Fibroblast of mammary gland (primary cell): ENCODE results near the gene ATPAF1.

Source experiments
- DNase-seq: peaks from one replicate; pipeline ENCODE4 v3.0.0-alpha.2; 2010; ENCODE audit warnings: low read depth
- H3K4me3 ChIP-seq: 2 replicates; pipeline ENCODE4 v1.5.1; 2011; ENCODE audit warnings: low read depth, mild to moderate bottlenecking, low read length, moderate library complexity; ENCODE audit not compliant: control insufficient read depth
- TF ChIP-seq, protein P1 (sequence below): conservative IDR thresholded peaks from 2 replicates; pipeline ENCODE4 v1.5.1; 2011; ENCODE audit warnings: low read depth, low read length, inconsistent platforms; ENCODE audit not compliant: control insufficient read depth, insufficient read depth

Gene ATPAF1

DNA sequence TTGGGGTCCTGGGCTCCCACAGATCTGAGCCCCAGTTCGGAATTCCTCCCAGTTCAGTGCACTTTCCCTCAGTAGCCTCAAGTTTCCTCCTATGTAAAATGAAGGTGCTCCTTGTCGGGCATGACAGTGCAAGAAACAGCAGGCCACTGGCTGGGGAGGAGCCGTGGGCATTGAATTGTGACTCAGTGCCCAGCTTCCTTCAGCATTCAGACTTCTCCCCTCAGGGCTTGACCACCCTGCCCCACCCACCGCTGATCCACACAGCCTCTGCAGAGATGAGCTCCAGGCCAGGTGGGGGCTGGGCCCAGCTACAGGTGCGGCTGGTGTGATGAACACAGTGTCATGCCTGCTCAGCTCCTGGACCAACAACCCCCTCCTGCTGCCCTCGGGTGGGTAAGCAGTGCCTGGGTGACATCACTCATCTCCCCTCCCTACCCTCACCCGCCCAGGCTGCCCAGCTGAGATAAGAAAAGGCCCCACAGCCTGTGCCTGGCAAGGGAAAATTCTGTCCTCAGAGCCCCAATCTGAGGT lies 56.4 kb downstream of the ATPAF1 start:
- TF ChIP-seq, protein P1, sequence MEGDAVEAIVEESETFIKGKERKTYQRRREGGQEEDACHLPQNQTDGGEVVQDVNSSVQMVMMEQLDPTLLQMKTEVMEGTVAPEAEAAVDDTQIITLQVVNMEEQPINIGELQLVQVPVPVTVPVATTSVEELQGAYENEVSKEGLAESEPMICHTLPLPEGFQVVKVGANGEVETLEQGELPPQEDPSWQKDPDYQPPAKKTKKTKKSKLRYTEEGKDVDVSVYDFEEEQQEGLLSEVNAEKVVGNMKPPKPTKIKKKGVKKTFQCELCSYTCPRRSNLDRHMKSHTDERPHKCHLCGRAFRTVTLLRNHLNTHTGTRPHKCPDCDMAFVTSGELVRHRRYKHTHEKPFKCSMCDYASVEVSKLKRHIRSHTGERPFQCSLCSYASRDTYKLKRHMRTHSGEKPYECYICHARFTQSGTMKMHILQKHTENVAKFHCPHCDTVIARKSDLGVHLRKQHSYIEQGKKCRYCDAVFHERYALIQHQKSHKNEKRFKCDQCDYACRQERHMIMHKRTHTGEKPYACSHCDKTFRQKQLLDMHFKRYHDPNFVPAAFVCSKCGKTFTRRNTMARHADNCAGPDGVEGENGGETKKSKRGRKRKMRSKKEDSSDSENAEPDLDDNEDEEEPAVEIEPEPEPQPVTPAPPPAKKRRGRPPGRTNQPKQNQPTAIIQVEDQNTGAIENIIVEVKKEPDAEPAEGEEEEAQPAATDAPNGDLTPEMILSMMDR, result no peak
- H3K4me3 ChIP-seq, result no peak overlapping the region
- DNase-seq, result no peak

DNA sequence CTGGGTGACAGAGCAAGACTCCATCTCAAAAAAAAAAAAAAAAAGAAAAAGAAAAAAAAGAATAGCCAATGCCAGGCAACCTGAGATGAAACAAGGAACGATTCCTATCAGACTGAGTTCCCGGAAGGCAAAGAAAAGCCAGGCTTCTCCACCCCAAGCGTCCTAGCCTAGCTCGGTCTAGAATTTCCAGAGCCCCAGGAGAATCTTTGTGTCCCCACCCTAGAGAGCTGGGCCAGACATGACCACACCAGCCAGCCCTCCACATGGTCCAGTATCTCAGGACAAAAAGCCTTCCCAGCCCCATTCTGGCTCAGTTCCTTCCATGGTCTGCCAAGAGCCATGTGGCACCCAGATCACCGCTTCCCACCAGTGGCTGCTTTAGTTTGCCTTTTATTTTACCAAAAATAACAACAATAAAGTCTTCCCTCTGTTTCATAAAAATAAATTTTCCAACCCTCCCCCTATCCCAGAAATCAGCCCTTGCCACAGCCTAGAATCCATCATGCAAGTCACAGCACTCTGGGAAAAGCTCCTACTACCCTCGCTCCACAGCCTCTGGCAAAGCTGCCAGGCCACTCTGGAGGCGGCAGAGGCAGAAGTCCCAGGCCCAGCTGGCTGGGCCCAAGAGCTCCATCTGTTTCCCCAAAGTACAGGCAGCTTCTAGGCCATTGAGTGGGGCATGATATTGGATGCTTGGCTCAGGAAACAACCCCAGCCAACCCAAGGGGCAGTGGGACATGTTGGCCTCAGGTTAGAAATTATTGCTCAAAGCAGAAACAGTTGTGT lies 60.6 kb downstream of the ATPAF1 start:
- no peak overlapping the region for H3K4me3 ChIP-seq
- TF ChIP-seq, protein P1, result no peak
- no peak for DNase-seq

DNA sequence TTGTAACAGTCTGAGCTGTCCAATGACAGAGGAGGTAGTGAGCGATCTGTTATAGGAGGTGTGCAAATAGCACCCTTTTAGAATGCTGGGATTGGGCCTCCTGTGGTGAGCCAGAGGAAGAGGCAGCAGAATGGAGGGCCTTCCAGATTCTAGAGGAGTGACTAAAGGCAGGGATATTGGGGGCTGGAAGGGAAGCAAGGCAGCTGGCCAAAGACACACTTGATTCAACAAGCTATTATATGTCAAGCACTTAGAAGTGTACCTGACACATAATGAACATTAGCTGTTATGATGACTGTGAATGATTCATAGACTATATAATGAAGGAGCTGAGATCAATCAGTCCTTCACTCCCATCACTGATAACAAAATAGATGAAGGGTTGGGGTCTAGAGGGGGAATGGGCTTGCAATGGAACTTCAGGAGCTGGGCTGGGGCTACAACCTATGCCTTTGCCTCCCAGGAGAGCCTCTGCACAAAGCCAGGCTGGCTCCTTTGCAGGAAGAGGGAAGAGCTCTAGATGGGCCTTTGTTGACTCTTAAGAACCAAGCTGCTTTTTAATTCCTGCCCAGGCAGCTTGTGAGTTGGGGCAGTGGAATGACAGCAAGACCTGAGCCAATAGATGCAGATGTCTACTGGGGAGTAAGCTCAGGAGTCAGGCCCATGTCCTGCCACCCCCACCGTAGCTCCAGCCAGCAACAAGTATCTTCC lies 61.8 kb downstream of the ATPAF1 start:
- DNase-seq, result no peak
- no peak overlapping the region for H3K4me3 ChIP-seq
- TF ChIP-seq, protein P1, result no peak

DNA sequence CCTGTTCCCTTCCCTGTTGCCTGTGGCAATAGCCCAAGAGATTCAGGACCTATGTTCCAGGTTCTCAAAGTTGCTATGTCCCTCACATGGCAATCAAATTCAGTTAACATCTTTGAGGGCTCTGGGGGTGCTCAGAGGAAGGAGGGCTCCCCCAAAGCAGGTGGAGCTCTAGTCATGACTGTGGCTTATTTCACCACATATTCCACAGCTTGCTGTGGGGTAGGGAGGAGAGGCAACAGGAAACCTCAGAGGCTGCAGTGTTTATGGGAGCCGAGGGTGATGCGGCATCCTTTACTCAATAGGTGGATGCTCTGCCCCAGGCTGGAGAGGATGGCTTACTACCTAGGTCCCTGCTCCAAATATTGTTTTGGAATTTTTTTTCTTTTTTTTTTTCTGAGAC lies 62.9 kb downstream of the ATPAF1 start:
- no peak for DNase-seq
- H3K4me3 ChIP-seq, result no peak overlapping the region
- TF ChIP-seq, protein P1, result no peak

DNA sequence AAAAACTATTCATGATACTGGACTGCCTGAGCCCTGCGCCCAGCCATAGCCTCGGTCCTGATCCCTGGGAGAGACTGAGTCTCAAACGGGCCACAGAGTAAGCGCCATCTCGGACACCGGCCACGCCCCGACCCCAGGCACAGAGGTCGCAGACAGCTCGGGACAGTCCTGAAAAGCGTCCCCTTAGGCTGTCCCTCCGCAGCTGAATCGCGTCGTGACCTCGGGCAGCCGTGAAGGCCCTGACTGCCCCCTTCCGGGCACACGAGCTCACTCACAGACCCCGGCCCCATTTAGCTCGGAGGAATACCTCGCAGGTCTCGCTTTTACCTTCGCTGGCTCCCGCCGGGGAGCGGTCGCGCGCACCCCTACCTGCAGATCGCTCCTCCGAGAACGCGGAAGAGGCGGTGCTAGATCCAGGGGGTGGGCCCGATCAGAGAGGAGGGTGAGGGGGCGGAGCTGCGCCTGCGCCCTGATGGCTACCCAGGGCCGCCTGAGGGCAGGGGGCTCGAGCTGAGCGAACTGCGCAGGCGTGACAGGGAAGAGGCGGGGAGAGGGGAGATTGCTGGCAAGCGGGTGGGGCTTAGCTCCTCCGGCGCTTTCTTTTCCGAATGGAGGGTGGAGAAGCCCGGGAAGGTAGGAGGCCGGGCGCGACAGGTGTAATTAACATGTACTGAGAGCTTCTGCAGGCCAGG lies 64.2 kb downstream of the ATPAF1 start, which contains the start of gene MKNK1:
TSS of gene MKNK1 (minus strand) at position 411 of the 692 bp plus-strand sequence. CDS start 20,941 bp downstream, outside the sequence.
- peak within 1 kb of the TSS; percentile 92 for H3K4me3 ChIP-seq
- peak; percentile 87 for DNase-seq
- TF ChIP-seq, protein P1, result no peak

DNA sequence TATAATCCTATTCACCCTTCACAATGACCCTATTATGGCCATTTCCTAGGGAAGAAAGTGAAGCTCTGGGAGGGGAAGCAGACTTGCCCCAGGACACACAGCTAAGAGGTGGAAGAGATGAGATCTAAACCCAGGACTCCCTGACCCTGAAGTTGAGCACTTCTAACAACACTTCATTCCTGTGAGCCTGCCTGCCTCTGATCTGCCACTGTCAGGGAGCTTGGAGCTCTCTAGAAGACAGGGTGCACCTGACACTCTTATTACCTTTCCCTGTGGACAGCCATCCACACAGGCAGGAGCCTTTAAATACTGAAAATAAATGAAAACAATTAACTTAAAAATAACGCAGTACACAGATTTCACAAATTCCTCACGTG lies 64.7 kb downstream of the ATPAF1 start:
- DNase-seq, result no peak

More for the DNA sequence above, 64.7 kb downstream of the ATPAF1 start:
- TF ChIP-seq, protein P1, result no peak
- peak overlapping the region; percentile 92 for H3K4me3 ChIP-seq
